Activated naive CD8-positive, alpha-beta T cell (primary cell): Measurements from ENCODE around the gene TTC16.

Source experiments
- H3K27ac Mint-ChIP-seq: one replicate; pipeline ENCODE4 v1.8.0; 2021; ENCODE audit warnings: mixed read lengths
- H3K27me3 Mint-ChIP-seq: one replicate; pipeline ENCODE4 v1.8.0; 2021; ENCODE audit warnings: mixed read lengths
- H3K36me3 Mint-ChIP-seq: one replicate; pipeline ENCODE4 v1.8.0; 2021; ENCODE audit warnings: mixed read lengths
- H3K4me1 Mint-ChIP-seq: one replicate; pipeline ENCODE4 v1.8.0; 2021; ENCODE audit warnings: low read depth, mixed read lengths
- H3K4me3 Mint-ChIP-seq: one replicate; pipeline ENCODE4 v1.8.0; 2021; ENCODE audit warnings: mild to moderate bottlenecking, mixed read lengths
- H3K9me3 Mint-ChIP-seq: one replicate; pipeline ENCODE4 v1.8.0; 2021; ENCODE audit warnings: low read depth, mixed read lengths

The TTC16 gene

DNA sequence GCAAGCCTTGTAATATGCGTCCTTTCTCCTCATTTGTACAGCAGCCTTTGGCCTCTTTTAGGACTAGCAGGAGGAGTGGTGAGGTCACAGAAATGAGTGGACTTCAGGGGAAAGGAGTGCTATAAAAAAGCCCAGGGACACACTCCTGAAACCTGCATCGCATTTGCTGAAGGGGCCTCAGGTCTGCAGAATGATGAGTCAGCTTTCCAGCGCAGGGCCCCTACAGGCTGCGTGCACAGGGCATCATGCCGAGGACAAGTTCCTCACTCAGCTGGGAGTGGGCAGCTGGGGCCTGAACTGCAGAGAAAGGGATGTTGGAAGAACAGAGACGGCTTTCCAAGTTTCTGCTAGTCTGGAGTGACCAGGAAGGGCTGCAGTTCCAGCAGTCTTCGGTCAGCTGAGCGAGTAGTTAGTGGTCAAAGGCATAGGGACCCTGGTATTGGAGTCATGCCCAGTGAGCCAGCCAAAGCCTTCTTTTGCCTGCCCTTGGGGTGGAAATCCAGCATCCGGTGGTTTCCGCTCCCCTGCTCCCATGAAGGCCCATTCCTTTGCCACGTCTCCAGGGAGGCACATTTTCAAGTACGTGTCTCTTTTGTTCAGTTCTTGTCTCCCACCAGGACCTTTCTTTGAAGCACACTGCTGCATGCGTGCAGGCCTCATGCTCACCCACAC lies 26.4 kb upstream of the TTC16 start:
- H3K9me3 Mint-ChIP-seq: no peaks in the 10 kb centered on the region
- H3K4me1 Mint-ChIP-seq: no peaks in the 10 kb centered on the region
- H3K4me3 Mint-ChIP-seq: no peak overlapping the region
- H3K27ac Mint-ChIP-seq: no peak overlapping the region
- peaks cover 6% of the 10 kb centered on the region for H3K36me3 Mint-ChIP-seq
- no peaks in the 10 kb centered on the region for H3K27me3 Mint-ChIP-seq

DNA sequence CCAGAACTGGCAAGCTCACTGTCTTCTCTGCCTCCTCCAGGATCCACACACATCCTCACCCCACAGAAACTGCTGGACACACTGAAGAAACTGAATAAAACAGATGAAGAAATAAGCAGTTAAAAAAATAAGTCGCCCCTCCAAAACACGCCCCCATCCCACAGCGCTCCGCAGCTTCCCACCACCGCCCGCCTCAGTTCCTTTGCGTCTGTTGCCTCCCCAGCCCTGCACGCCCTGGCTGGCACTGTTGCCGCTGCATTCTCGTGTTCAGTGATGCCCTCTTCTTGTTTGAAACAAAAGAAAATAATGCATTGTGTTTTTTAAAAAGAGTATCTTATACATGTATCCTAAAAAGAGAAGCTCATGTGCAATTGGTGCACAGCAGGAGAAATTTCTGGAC lies 25.1 kb upstream of the TTC16 start:
- H3K36me3 Mint-ChIP-seq: peaks cover 6% of the 10 kb centered on the region
- H3K27ac Mint-ChIP-seq: no peak overlapping the region
- no peak overlapping the region for H3K4me3 Mint-ChIP-seq

DNA sequence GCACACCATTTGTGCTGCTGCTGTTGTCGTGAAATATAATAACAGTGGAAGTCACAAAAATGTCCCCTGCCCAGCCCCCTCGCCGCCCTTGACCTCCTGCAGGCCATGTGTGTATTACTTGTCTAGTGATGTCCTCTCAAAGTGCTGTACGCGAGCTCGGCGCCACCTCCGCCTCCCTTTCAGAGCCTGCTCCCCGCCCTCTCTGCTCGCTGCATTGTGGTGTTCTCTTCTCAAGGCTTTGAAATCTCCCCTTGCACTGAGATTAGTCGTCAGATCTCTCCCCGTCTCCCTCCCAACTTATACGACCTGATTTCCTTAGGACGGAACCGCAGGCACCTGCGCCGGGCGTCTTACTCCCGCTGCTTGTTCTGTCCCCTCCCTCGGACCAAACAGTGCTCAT lies 23.8 kb upstream of the TTC16 start:
- H3K9me3 Mint-ChIP-seq: no peaks in the 10 kb centered on the region
- no peaks in the 10 kb centered on the region for H3K27me3 Mint-ChIP-seq
- no peaks in the 10 kb centered on the region for H3K4me1 Mint-ChIP-seq
- peaks cover 6% of the 10 kb centered on the region for H3K36me3 Mint-ChIP-seq
- H3K4me3 Mint-ChIP-seq: no peak overlapping the region
- no peak overlapping the region for H3K27ac Mint-ChIP-seq

More for the DNA sequence above, 25.1 kb upstream of the TTC16 start:
- Mint-ChIP-seq H3K9me3 (no peaks in the 10 kb centered on the region), H3K4me1 (no peaks in the 10 kb centered on the region), H3K27me3 (no peaks in the 10 kb centered on the region)

DNA sequence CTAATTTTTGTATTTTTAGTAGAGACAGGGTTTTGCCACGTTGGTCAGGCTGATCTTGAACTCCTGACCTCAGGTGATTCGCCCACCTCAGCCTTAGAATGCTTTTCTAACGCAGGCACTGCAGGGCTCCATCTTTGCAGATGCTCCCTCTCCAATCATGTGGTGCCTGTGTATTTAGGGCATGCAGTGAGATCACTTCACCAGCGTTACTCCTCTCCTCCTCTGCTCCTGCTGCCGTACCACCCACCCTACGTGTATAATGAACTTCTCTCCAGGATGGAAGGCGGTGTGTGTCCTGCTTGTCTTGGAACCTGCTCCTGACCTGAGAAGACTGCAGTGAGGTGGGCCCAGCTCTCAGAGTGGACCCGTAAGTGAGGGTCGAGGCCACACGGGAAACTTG lies 22.7 kb upstream of the TTC16 start:
- Mint-ChIP-seq H3K9me3 (no peaks in the 10 kb centered on the region), H3K36me3 (peaks cover 6% of the 10 kb centered on the region), H3K4me3 (no peak overlapping the region), H3K27ac (no peak overlapping the region), H3K27me3 (no peaks in the 10 kb centered on the region), H3K4me1 (no peaks in the 10 kb centered on the region)

DNA sequence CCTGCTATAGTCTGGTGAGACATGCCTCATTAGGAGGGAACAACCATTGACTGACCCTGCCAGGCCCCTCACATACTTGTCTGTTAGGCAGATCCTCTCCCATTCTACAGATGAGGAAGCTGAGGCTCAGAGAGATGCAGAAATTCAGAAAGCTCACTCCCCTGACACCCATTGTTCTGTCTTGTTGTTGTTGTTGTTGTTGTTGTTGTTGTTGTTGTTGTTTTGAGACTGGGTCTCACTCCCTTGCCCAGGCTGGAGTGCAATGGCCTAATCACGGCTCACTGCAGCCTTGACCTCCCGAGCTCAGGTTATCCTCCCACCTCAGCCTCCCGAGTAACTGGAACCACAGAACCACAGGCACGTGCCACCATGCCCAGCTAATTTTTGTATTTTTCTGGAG lies 22.2 kb upstream of the TTC16 start:
- Mint-ChIP-seq H3K4me1 (no peaks in the 10 kb centered on the region), H3K36me3 (peaks cover 6% of the 10 kb centered on the region), H3K27me3 (no peaks in the 10 kb centered on the region), H3K4me3 (no peak overlapping the region), H3K9me3 (no peaks in the 10 kb centered on the region), H3K27ac (no peak overlapping the region)

DNA sequence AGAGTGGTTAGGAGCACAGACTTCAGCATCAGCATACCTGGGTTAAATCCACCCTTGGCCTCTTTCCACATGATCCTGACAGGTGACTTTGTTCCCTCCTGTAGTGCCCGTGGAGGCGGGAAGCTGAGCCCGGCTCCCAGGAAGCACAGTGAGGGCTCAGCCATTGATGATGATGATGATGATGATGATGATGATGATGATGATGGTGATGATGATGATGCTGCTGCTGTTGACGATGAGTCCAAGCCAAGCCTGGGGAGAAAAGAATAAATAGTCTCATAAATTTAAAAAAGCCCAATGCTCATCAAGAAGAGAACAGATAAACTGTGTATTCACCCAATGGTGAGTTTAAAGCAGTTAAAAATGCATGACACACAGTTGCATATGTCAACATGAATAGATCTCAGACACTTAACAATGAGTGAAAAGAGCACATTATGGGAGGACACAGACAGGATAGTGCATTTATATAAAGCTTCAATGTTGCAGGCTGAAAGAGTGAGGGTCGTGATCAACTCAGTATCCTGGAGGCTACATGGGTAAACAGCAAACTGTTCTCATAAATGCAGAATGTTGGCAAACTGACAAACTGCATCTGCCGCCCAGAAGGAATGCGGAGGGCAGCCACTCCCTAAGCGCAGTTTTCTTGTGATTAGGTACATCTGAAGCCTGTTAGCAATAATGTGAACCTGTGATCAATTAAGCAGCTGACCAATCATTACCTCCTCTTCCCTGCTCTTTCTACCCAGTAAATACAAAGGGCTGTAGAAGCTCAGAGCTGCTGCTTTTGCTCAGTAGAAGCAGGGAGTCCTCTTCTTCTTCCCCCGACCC lies 20.8 kb upstream of the TTC16 start:
- no peak overlapping the region for H3K4me3 Mint-ChIP-seq
- H3K36me3 Mint-ChIP-seq: peaks cover 6% of the 10 kb centered on the region
- no peaks in the 10 kb centered on the region for H3K9me3 Mint-ChIP-seq
- H3K27ac Mint-ChIP-seq: no peak overlapping the region
- no peaks in the 10 kb centered on the region for H3K27me3 Mint-ChIP-seq
- H3K4me1 Mint-ChIP-seq: peaks cover 6% of the 10 kb centered on the region

DNA sequence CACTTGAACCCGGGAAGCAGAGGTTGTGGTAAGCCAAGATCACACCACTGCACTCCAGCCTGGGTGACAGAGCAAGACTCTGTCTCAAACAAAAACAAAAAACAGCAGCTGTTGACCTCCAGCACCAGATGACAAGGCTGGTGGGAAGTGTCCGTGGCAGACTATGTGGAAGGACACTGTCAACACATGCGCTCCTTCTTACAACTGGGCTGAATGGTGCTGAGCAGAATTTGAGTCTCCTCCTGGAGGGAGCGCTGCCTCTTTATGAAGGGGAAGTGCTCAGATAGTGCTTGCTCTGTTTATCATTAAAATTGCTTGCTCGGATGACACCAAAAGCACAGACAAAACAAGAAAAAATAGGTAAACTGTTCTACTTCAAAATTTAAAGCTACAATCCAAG lies 18.3 kb upstream of the TTC16 start:
- H3K27ac Mint-ChIP-seq: peak overlapping the region; percentile 34

DNA sequence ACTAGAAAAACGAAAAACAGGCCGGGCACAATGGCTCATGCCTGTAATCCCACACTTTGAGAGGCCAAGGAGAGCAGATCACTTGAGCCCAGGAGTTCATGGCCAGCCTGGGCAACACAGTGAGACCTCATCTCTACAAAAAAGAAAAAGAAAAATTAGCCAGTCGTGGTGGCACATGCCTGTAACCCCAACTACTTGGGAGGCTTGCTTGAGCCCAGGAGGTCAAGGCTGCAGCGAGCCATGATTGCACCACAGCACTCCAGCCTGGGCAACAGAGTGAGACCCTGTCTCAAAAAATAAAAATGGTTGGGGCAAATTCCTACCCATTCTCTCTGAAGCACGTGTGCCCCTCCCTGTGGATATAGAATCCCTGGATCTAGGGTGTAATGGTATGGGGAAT lies 17.5 kb upstream of the TTC16 start:
- H3K4me3 Mint-ChIP-seq: peak overlapping the region; percentile 87

More for the DNA sequence above, 18.3 kb upstream of the TTC16 start:
- H3K4me1 Mint-ChIP-seq: peaks cover 11% of the 10 kb centered on the region
- no peaks in the 10 kb centered on the region for H3K9me3 Mint-ChIP-seq
- no peaks in the 10 kb centered on the region for H3K36me3 Mint-ChIP-seq
- no peaks in the 10 kb centered on the region for H3K27me3 Mint-ChIP-seq
- H3K4me3 Mint-ChIP-seq: no peak overlapping the region

DNA sequence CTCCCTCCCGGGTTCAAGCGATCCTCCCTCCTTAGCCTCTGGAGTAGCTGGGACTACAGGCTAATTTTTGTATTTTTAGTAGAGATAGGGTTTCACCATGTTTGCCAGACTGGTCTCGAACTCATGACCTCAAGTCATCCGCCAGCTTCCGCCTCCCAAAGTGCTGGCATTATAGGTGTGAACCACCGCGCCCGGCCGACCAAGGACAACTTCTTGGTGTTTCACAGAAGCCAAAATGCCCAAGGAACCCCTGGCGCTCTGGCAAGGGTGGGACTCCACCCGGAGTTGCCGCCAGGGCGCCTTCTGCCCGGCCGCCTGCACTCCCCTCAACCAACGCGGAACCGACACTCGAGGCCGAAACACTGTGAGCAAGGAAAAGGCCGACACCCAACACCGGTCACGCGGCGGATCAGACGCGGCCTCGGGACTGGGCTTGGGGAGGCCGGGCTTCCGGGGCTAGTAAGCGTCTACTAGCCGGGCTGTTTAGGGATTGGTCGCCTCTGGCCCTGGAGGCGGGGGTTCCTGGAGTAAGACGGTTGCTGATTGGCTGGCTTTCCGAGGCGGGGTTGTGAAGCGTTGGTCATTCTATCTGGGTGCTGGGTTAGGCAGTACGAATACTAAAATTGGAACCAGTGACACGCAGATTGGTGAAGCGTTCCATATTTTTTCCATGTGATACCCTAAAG lies 16.8 kb upstream of the TTC16 start:
- Mint-ChIP-seq H3K27me3 (no peaks in the 10 kb centered on the region), H3K27ac (peak overlapping the region; percentile 72), H3K36me3 (no peaks in the 10 kb centered on the region), H3K9me3 (no peaks in the 10 kb centered on the region), H3K4me1 (peaks cover 11% of the 10 kb centered on the region), H3K4me3 (peak overlapping the region; percentile 87)

More for the DNA sequence above, 17.5 kb upstream of the TTC16 start:
- Mint-ChIP-seq H3K27me3 (no peaks in the 10 kb centered on the region), H3K36me3 (no peaks in the 10 kb centered on the region), H3K4me1 (peaks cover 11% of the 10 kb centered on the region), H3K27ac (no peak overlapping the region), H3K9me3 (no peaks in the 10 kb centered on the region)

DNA sequence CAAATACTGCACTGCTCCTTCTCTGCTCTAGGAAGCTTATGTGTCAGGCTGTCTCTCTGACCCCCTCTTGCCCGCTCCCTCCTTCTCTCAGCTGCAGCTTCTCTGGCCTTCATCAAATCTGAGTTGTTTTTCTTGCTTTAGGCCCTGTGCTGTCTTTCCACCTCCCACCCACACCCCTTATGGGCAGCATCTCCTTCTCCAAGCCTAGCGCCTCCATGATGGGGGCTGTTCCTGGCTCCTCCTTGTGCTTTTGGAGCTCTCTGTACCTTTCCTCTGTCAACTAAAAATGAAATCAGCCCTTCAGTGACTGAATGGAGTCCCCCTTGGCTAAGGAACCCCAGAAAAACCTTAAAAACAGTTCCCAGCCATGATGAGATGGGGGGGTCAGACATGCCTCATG lies 15.7 kb upstream of the TTC16 start:
- H3K9me3 Mint-ChIP-seq: no peaks in the 10 kb centered on the region
- peak overlapping the region; percentile 43 for H3K4me3 Mint-ChIP-seq
- peaks cover 11% of the 10 kb centered on the region for H3K4me1 Mint-ChIP-seq
- H3K27ac Mint-ChIP-seq: peak overlapping the region; percentile 16
- no peaks in the 10 kb centered on the region for H3K36me3 Mint-ChIP-seq
- no peaks in the 10 kb centered on the region for H3K27me3 Mint-ChIP-seq

DNA sequence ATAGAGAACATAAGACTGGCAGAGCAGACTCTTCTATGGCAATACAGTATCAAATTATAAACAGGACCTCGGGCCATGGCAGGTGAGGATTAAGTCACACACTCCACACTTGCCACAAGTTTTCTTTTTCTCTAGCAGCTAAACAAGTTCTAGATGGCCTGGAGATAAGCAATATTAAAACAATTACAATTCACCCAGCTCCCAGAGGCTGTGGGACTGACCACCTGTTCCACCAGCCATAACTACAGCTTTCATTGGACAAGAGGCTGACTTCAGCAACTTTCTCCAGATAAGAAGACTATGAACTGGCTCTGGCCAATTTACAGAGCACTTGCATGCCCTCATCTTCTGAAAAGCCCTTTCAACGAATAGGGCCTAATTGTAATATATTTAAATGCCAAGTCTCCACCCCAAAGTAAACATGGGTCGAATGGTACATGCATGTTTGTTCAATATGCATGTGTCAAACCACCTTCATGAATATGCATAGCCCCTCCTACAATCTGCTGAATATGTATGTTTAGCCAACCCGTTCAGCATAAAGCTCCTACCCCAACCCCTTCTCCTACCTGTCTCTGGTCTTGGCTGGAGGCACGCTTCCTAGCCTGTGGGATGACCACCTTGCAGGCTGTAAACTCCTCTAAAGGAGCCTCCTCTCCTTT lies 15.2 kb upstream of the TTC16 start:
- Mint-ChIP-seq H3K36me3 (no peaks in the 10 kb centered on the region), H3K27me3 (no peaks in the 10 kb centered on the region), H3K9me3 (no peaks in the 10 kb centered on the region), H3K4me1 (peaks cover 11% of the 10 kb centered on the region), H3K4me3 (peak overlapping the region; percentile 43), H3K27ac (peak overlapping the region; percentile 16)

DNA sequence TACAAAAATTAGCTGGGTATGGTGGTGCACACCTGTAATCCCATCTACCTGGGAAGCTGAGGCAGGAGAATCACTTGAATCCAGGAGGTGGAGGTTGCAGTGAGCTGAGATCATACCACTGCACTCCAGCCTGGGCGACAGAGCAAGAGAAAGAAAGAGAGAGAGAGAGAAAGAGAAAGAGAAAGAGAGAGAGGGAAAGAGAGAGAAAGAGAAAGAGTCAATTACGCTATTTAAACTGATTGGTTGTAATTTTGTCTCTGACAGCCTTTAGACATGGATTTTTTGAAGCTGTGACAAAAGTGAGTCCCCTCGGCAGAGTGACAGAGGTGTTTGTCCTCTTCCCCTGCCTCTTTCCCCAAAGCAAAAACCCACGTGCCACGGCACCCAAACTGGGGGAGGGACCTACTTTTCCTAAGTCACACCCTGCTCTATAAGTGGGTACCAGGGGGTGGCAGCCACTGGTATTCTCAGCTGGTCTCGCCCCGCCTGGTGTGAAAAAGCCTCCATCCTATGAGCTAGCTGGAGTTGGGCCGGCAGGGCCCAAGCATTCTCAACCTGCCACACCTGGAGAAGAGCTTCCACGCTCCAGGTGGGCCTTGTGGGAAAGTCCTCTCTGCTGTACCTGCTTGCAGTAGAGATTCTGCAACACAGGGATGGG lies 12.5 kb upstream of the TTC16 start:
- H3K27me3 Mint-ChIP-seq: no peaks in the 10 kb centered on the region
- H3K27ac Mint-ChIP-seq: no peak overlapping the region
- H3K36me3 Mint-ChIP-seq: no peaks in the 10 kb centered on the region
- no peaks in the 10 kb centered on the region for H3K9me3 Mint-ChIP-seq
- H3K4me1 Mint-ChIP-seq: peaks cover 23% of the 10 kb centered on the region
- H3K4me3 Mint-ChIP-seq: no peak overlapping the region

DNA sequence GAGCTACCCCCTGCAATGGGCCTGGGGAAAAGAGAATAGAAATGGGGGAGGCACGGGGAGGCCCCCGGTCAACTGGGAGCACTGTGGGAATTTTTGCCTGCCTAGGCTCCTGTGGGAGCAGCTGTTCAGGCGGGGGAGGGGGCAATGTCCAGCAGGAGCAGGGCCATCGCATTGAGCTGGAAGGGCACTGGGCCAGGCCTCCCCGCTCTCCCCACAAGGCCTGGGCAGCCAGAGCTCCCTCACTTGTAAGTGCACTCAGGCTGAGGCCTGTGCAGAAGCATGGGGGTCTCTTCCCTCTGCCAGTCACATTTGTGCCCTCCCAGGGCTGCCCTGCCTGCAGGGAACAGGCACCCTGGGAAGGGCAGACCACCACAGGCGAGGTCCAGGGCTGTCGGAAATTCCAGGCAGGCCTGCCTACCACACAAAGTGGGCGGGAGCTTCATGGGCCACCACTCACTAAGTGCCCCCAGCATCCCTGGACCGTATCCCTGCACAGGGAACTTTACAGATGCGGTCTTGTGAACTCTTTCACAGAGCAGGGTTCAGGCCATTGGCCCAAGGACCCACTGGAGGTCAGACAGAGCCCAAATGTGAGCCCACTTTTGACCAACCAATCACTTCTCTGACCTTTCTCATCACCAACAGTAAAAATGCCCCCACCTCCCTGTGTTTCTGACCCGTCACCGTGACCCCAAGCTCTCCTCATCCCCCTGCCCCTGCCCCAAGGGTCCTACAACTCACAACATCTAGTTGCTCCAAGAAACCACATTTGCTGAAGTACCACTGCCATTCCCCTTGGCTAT lies 10.1 kb upstream of the TTC16 start:
- Mint-ChIP-seq H3K9me3 (no peaks in the 10 kb centered on the region), H3K27me3 (no peaks in the 10 kb centered on the region), H3K4me3 (no peak overlapping the region), H3K36me3 (peaks cover 2% of the 10 kb centered on the region), H3K27ac (no peak overlapping the region), H3K4me1 (peaks cover 22% of the 10 kb centered on the region)

DNA sequence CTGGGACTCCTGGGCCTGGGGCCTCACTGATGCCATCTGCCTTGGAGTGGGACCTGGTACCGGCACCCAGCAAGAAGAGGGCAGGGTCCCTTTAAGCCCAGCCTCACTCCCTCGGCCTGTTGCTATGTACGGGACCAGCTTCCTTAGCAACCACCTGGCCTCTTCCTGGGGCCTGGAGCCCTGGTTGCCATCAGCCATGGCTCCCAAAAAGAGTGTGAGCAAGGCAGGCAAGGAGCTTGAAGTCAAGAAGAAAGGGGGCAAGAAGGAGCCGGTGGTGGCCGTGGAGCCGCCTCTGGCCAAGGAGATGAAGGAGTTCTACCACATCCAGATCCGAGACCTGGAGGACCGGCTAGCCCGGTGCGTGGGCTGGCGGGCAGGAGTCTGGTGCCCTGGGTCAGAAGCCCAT lies 9.0 kb upstream of the TTC16 start, which contains the start of gene CFAP157:
Gene CFAP157 (plus strand): TSS at position 153 of the 406 bp plus-strand sequence. CDS start 44 bp downstream, at position 197.
- Mint-ChIP-seq H3K27me3 (no peaks in the 10 kb centered on the region), H3K4me3 (no peak within 1 kb of the TSS), H3K9me3 (no peaks in the 10 kb centered on the region), H3K4me1 (peaks cover 28% of the 10 kb centered on the region), H3K27ac (no peak within 1 kb of the TSS), H3K36me3 (peaks cover 2% of the 10 kb centered on the region)
